HG02610 (cell line): Measurements from ENCODE around the gene CNIH3.

Experiments
- ATAC-seq: cut with Tn5 transposase; IDR thresholded peaks from one replicate; pipeline ENCODE4 v1.9.1; 2021; ENCODE audit warnings: mild to moderate bottlenecking, moderate library complexity; ENCODE audit not compliant: unreplicated experiment

CNIH3 gene

DNA sequence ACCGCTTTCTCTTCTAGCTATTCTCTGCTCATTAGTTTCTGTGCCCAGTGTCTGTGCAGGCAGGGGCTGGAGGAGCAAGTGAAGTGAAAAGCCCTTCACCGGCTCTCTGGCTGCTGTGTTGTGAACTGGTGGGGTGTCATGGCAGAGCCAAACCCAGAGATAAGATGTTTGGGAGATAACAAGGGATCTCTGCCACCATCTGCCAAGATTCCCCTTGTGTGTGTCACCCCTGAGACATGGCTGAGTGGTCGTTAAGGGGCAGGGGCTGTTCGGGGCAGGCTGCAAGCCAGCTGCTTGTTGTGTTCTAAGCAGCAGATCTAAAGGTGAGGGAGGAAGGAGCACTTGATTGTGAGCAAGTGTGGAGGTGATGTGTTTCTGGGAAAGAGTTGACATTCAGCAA, 24.5 kb downstream of the CNIH3 start:
- ATAC-seq, result no peak

GRCh38 chr1:224641030-224641429, 24.9 kb downstream of the CNIH3 start:
- no peak for ATAC-seq

- no peak for ATAC-seq
Measured at GRCh38 chr1:224643653-224644052, 27.5 kb downstream of the CNIH3 start.

DNA sequence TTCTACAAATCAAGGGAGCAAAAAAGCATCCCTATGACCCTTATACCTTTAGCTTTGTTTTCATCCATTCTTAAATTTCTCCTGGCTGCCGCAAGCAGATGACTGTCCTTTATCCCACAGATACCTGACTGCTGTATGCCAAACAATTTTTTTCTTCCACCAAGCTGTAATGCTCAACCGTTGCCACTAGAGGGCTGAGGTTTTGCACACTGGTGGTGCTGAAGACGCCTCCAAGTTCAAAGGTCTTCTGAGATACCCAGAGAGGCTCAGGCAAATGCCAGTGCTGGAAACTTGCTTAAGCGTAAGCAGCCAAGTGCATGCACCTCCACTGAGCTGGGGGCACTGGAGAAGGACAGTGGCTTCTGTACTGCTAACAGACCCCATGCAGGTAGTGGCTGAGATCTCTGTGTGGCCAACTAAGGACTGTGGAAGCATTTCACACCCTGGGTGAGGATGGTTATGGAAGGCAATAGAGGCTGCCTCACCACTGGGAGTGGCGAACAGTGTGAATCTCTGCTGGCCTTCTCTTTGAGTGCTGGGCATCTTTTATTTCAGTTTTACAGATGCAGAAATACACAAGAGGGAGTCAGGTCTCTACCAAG, 28.5 kb downstream of the CNIH3 start:
- ATAC-seq, result peak; percentile 58

DNA sequence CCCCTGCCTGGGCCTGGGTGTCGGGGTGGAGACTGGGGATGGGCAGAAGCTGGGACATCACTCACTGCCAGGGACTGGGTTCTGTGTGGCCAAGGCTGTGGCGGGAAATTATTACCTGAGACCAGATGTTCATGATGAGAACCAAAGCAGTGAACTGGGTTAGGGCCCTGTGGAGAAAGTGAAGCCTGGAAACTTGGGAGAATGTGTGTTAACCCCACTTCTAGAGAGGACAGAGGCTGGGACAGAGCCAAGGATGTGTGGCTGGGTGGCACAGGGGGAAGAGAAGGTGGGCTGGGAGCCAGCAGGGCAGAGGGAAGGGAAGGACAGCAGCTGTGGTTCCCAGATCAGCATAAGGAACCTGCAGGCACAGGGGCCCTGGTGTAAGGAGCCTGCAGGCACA, 31.3 kb downstream of the CNIH3 start:
- ATAC-seq, result no peak

DNA sequence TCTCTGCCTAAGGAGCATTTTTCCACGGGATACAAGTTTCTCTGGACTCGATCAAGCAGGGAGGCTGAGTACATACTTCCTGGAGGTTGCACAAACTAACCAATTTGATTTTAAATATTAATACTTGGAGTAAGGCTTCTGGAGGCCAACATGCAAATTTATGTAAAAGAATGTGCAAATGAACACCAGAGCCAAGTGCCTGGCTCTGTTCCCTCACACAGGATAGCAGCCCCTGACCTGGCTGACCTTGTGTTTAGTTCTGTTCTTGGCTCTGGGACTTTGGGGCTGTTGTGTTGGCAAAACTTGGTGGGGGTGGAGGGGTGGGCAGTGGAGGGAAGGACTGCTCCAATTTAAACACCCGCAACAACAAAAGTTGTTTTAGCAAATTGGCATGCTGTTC, 34.2 kb downstream of the CNIH3 start:
- ATAC-seq, result no peak

- no peak for ATAC-seq
Measured at GRCh38 chr1:224651188-224651587, 35.1 kb downstream of the CNIH3 start.

GRCh38 chr1:224656392-224656791, 40.3 kb downstream of the CNIH3 start:
- no peak for ATAC-seq

DNA sequence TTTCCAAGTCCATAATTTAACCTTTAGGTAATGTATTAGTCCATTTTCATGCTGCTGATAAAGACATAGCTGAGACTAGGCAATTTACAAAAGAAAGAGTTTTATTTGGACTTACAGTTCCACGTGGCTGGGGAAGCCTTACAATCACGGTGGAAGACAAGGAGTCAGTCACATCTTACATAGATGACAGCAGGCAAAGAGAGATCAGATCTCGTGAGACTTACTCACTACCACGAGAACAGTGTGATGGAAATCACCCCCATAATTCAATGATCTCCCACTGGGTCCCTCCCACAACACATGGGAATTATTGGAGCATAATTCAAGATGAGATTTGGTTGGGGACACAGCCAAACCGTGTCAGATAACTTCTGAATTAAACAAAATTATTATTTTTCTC, 44.0 kb downstream of the CNIH3 start:
- no peak for ATAC-seq

- no peak for ATAC-seq
Measured at GRCh38 chr1:224662870-224663269, 46.8 kb downstream of the CNIH3 start.

DNA sequence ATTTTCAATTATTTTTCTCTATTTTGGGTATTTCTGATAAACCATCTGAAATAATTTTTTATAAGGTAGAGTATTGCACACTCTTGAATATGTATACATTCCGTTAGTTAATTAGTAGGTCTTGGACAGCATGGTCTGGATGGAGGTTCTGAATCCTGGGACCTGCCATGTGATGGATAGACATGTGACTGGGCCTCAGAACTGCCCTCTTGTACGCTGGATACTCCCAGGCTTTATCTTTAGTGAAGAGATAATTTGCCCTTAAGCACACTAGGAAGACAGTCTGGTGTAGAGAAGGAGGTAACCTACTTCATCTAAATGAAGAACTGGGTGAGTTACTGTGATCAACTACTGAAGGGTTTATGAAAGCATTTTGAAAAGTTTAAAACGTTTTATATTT, 48.9 kb downstream of the CNIH3 start:
- no peak for ATAC-seq

DNA sequence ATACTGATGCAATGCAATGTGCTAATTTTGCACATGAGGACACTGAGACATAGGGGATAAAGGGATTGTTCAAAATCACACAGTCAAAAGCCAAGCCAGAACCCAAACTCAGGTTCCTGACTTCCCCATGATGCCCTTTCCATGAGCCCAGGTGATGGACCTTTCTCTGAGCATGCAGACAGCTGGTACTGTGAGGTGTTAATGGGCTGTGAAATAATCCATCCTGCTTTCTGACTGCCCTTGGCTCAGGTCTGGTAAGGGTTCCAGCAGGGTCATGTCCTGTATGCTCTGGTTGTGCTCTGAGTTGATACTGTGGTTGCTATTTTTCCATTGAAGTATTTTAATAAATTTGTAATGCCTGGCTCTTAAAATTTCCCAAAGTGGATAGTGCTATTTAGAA, 50.0 kb downstream of the CNIH3 start:
- no peak for ATAC-seq

- no peak for ATAC-seq
Measured at GRCh38 chr1:224666913-224667312, 50.8 kb downstream of the CNIH3 start.

DNA sequence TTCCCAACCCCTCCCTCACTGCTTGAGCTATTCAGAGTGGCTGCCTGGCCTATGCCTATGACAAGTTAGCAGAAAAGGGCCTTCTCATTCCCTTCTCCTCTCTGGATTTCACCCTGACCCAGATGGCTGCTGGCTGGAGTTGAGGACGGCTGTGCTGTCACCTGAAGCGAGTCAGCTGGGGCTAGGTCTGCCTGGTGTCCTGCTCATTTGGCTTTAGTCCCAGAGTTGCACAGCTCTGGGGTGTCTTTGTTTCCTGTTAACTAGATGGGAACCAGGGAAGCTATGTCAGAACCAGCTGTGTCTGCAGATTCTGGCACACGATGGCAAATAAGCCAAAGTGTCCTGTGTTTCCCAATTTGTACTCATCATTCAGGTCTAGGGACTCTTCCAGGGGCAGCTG, 52.9 kb downstream of the CNIH3 start:
- no peak for ATAC-seq

GRCh38 chr1:224669403-224669802, 53.3 kb downstream of the CNIH3 start:
- no peak for ATAC-seq

DNA sequence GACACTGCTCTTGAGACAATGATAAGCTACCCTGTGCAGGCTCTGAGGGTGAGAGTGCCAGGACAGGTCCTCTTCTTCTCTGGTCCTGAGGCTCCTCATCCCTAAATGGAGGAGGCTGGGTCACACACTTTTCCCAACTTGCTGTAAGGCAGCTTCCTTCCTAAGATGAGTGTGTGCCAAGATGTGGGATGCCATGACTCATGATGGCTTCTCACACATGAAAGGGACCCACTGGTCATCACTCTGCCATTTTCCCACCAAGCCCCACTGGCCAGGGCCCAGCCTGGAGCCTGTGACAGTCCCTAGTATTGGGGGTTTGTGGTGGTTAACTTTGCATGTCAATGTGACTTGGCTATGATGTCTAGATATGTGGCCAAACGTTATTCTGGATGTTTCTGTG, 54.4 kb downstream of the CNIH3 start:
- ATAC-seq, result no peak

- ATAC-seq, result no peak
Measured at GRCh38 chr1:224671076-224671475, 55.0 kb downstream of the CNIH3 start.

GRCh38 chr1:224673141-224673540, 57.0 kb downstream of the CNIH3 start:
- no peak for ATAC-seq

GRCh38 chr1:224675590-224675989, 59.5 kb downstream of the CNIH3 start:
- ATAC-seq, result peak; percentile 69

DNA sequence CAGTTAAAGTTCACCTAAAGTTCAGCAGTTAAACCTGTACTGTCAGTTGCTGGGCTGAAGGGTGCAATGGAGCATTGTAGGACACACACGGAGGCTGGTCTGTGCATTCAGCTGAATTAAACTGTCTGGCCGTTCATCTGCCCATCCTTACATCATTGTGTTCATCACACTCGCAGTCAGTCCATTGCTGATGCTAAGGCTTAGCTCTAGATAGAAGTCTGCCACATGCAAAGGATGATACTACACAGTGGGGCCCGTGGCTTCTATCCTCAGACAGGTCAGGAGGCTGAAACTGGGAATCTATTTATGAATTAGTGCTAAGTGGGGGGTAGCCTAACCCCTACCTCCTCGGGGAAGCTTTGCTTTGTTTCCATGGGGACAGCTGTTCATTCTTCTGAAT, 60.4 kb downstream of the CNIH3 start:
- no peak for ATAC-seq

GRCh38 chr1:224678168-224678567, 62.1 kb downstream of the CNIH3 start:
- ATAC-seq, result no peak

GRCh38 chr1:224679606-224680005, 63.5 kb downstream of the CNIH3 start:
- ATAC-seq, result no peak

- no peak for ATAC-seq
Measured at GRCh38 chr1:224681816-224682215, 65.7 kb downstream of the CNIH3 start.

DNA sequence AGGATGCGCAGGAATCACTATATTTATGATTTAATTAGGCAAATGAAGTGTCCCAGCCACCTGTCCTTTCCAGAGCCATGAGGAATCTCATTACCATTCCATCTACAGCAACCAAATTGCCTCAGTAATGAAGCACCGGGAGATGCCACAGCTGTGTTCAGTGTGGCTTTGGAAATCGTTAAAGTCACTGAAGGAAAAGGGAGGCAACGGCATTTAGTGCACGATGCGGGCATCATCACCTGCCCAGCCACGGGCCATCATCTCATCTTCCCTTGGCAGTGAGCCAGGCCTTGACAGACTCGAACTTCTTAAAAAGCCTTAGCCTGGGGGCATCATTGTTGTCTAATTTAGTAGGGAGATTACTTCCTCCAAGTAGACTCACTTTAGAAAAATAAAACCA, 67.8 kb downstream of the CNIH3 start:
- no peak for ATAC-seq
